ENCODE data around the gene ADCY10. TPM values are rescaled to one million over a fixed set of nuclear protein-coding genes. Genes with fewer than 3 reads are reported as not detected.
A peak's percentile ranks its signal among the peaks of the same experiment; 100 is the strongest.
"Not testable (repeated sequence)": the region's sequence is repeated elsewhere in the genome, so short reads cannot be mapped to it uniquely, and the experiment has no call there.

ADCY10 gene
- total RNA-seq, 1 donor from 2014 or later: 0.27 TPM

- H3K4me3 Mint-ChIP-seq (ENCODE audit: unreplicated experiment): no peak overlapping the region
- peaks cover 10% of the 10 kb centered on the region for H3K9me3 Mint-ChIP-seq (ENCODE audit: unreplicated experiment)
Observed at GRCh38 chr1:167808690-167809089, 105.2 kb downstream of the ADCY10 start.

GRCh38 chr1:167808104-167808503 lies 105.8 kb downstream of the ADCY10 start:
- Histone ChIP-seq H3K36me3 (ENCODE audit: insufficient read depth, low read length) (no peaks in the 10 kb centered on the region), H3K4me3 (ENCODE audit: insufficient read depth, low read depth, low read length) (no peak overlapping the region), H3K27me3 (ENCODE audit: insufficient read depth, low read length) (no peaks in the 10 kb centered on the region), H3K79me2 (ENCODE audit: insufficient read depth, low read length) (no peaks in the 10 kb centered on the region), H3K9ac (ENCODE audit: low read length) (no peak overlapping the region), H4K20me1 (ENCODE audit: insufficient read depth, low read length) (no peaks in the 10 kb centered on the region), H3K27ac (ENCODE audit: low read depth, low read length) (no peak overlapping the region), H3K9me3 (ENCODE audit: insufficient read depth, low read depth, low read length) (no peaks in the 10 kb centered on the region), H2AFZ (ENCODE audit: low read depth, low read length) (no peak overlapping the region), H3K4me1 (ENCODE audit: insufficient read depth, low read length) (peaks cover 5% of the 10 kb centered on the region), H3K4me2 (ENCODE audit: low read length) (no peak overlapping the region)
- FAIRE-seq (no peak), DNase-seq (ENCODE audit: low read depth) (peak; percentile 34)
- Mint-ChIP-seq H3K36me3 (ENCODE audit: low read depth, unreplicated experiment) (peaks cover 14% of the 10 kb centered on the region), H3K27me3 (ENCODE audit: low read depth, unreplicated experiment) (no peaks in the 10 kb centered on the region), H3K27ac (ENCODE audit: unreplicated experiment) (no peak overlapping the region), H3K9me3 (ENCODE audit: unreplicated experiment) (peaks cover 10% of the 10 kb centered on the region), H3K4me1 (ENCODE audit: low read depth, unreplicated experiment) (peaks cover 17% of the 10 kb centered on the region), H3K4me3 (ENCODE audit: unreplicated experiment) (no peak overlapping the region)
- TF ChIP-seq EZH2 (IDR thresholded peaks at IDR 0.05; ENCODE audit: insufficient read depth, low read length) (no peak), CTCF (IDR thresholded peaks at IDR 0.05; ENCODE audit: insufficient read depth, low read depth, low read length) (no peak)

More at GRCh38 chr1:167808690-167809089, 105.2 kb downstream of the ADCY10 start:
- no peaks in the 10 kb centered on the region for H3K79me2 ChIP-seq (ENCODE audit: insufficient read depth, low read length)
- H3K4me1 ChIP-seq (ENCODE audit: insufficient read depth, low read length): peaks cover 5% of the 10 kb centered on the region
- H2AFZ ChIP-seq (ENCODE audit: low read depth, low read length): no peak overlapping the region
- Mint-ChIP-seq H3K4me1 (ENCODE audit: low read depth, unreplicated experiment) (peaks cover 17% of the 10 kb centered on the region), H3K27ac (ENCODE audit: unreplicated experiment) (no peak overlapping the region), H3K27me3 (ENCODE audit: low read depth, unreplicated experiment) (no peaks in the 10 kb centered on the region), H3K36me3 (ENCODE audit: low read depth, unreplicated experiment) (peaks cover 14% of the 10 kb centered on the region)
- FAIRE-seq (no peak), DNase-seq (ENCODE audit: low read depth) (no peak)
- H3K4me2 ChIP-seq (ENCODE audit: low read length): no peak overlapping the region
- H3K36me3 ChIP-seq (ENCODE audit: insufficient read depth, low read length): no peaks in the 10 kb centered on the region
- no peak overlapping the region for H3K4me3 ChIP-seq (ENCODE audit: insufficient read depth, low read depth, low read length)
- no peak overlapping the region for H3K27ac ChIP-seq (ENCODE audit: low read depth, low read length)
- no peaks in the 10 kb centered on the region for H4K20me1 ChIP-seq (ENCODE audit: insufficient read depth, low read length)
- TF ChIP-seq CTCF (IDR thresholded peaks at IDR 0.05; ENCODE audit: insufficient read depth, low read depth, low read length): no peak
- no peak for TF ChIP-seq EZH2 (IDR thresholded peaks at IDR 0.05; ENCODE audit: insufficient read depth, low read length)
- H3K9me3 ChIP-seq (ENCODE audit: insufficient read depth, low read depth, low read length): no peaks in the 10 kb centered on the region
- H3K9ac ChIP-seq (ENCODE audit: low read length): no peak overlapping the region
- no peaks in the 10 kb centered on the region for H3K27me3 ChIP-seq (ENCODE audit: insufficient read depth, low read length)

GRCh38 chr1:167806676-167807075 lies 107.3 kb downstream of the ADCY10 start:
- not testable (repeated sequence) for FAIRE-seq; H3K79me2 ChIP-seq (ENCODE audit: insufficient read depth, low read length)
- peaks cover 19% of the 10 kb centered on the region for H3K36me3 Mint-ChIP-seq (ENCODE audit: low read depth, unreplicated experiment)

GRCh38 chr1:167806235-167806634 lies 107.7 kb downstream of the ADCY10 start:
- not testable (repeated sequence) for H3K9ac ChIP-seq (ENCODE audit: low read length); H3K4me2 ChIP-seq (ENCODE audit: low read length)
- H3K4me1 Mint-ChIP-seq (ENCODE audit: low read depth, unreplicated experiment): peaks cover 19% of the 10 kb centered on the region

More at GRCh38 chr1:167806676-167807075, 107.3 kb downstream of the ADCY10 start:
- not testable (repeated sequence) for H3K9ac ChIP-seq (ENCODE audit: low read length); H4K20me1 ChIP-seq (ENCODE audit: insufficient read depth, low read length); H3K4me1 ChIP-seq (ENCODE audit: insufficient read depth, low read length); H3K27ac ChIP-seq (ENCODE audit: low read depth, low read length); H3K4me3 ChIP-seq (ENCODE audit: insufficient read depth, low read depth, low read length); H3K9me3 Mint-ChIP-seq (ENCODE audit: unreplicated experiment); H3K27me3 ChIP-seq (ENCODE audit: insufficient read depth, low read length); DNase-seq (ENCODE audit: low read depth); H3K36me3 ChIP-seq (ENCODE audit: insufficient read depth, low read length); H2AFZ ChIP-seq (ENCODE audit: low read depth, low read length); H3K4me3 Mint-ChIP-seq (ENCODE audit: unreplicated experiment); H3K9me3 ChIP-seq (ENCODE audit: insufficient read depth, low read depth, low read length); H3K27ac Mint-ChIP-seq (ENCODE audit: unreplicated experiment); H3K27me3 Mint-ChIP-seq (ENCODE audit: low read depth, unreplicated experiment); H3K4me2 ChIP-seq (ENCODE audit: low read length)
- peaks cover 19% of the 10 kb centered on the region for H3K4me1 Mint-ChIP-seq (ENCODE audit: low read depth, unreplicated experiment)

More at GRCh38 chr1:167806235-167806634, 107.7 kb downstream of the ADCY10 start:
- not testable (repeated sequence) for H4K20me1 ChIP-seq (ENCODE audit: insufficient read depth, low read length); FAIRE-seq; DNase-seq (ENCODE audit: low read depth); H3K27me3 Mint-ChIP-seq (ENCODE audit: low read depth, unreplicated experiment); H3K27ac Mint-ChIP-seq (ENCODE audit: unreplicated experiment); H3K27ac ChIP-seq (ENCODE audit: low read depth, low read length); H3K4me3 Mint-ChIP-seq (ENCODE audit: unreplicated experiment); H3K4me1 ChIP-seq (ENCODE audit: insufficient read depth, low read length); H3K27me3 ChIP-seq (ENCODE audit: insufficient read depth, low read length); H3K79me2 ChIP-seq (ENCODE audit: insufficient read depth, low read length); H2AFZ ChIP-seq (ENCODE audit: low read depth, low read length); H3K36me3 ChIP-seq (ENCODE audit: insufficient read depth, low read length); H3K9me3 Mint-ChIP-seq (ENCODE audit: unreplicated experiment); H3K9me3 ChIP-seq (ENCODE audit: insufficient read depth, low read depth, low read length); H3K4me3 ChIP-seq (ENCODE audit: insufficient read depth, low read depth, low read length)
- H3K36me3 Mint-ChIP-seq (ENCODE audit: low read depth, unreplicated experiment): peaks cover 19% of the 10 kb centered on the region
